WI38 (cell line): ENCODE results near the gene KCNK5.

ENCODE experiments used
- H3K4me3 ChIP-seq: 2 replicates; pipeline ENCODE4 v1.5.1; 2011; ENCODE audit warnings: low read depth, mild to moderate bottlenecking, control low read depth, low read length
- TF ChIP-seq, protein P1 (sequence below): IDR thresholded peaks from 2 replicates; pipeline ENCODE4 v1.5.1; 2012; ENCODE audit warnings: low read depth, mild to moderate bottlenecking, control low read depth, low read length

KCNK5 gene

GRCh38 chr6:39268721-39269120, 39.4 kb upstream of the KCNK5 start:
- TF ChIP-seq, protein P1, sequence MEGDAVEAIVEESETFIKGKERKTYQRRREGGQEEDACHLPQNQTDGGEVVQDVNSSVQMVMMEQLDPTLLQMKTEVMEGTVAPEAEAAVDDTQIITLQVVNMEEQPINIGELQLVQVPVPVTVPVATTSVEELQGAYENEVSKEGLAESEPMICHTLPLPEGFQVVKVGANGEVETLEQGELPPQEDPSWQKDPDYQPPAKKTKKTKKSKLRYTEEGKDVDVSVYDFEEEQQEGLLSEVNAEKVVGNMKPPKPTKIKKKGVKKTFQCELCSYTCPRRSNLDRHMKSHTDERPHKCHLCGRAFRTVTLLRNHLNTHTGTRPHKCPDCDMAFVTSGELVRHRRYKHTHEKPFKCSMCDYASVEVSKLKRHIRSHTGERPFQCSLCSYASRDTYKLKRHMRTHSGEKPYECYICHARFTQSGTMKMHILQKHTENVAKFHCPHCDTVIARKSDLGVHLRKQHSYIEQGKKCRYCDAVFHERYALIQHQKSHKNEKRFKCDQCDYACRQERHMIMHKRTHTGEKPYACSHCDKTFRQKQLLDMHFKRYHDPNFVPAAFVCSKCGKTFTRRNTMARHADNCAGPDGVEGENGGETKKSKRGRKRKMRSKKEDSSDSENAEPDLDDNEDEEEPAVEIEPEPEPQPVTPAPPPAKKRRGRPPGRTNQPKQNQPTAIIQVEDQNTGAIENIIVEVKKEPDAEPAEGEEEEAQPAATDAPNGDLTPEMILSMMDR: no peak
- H3K4me3 ChIP-seq: no peak overlapping the region

DNA sequence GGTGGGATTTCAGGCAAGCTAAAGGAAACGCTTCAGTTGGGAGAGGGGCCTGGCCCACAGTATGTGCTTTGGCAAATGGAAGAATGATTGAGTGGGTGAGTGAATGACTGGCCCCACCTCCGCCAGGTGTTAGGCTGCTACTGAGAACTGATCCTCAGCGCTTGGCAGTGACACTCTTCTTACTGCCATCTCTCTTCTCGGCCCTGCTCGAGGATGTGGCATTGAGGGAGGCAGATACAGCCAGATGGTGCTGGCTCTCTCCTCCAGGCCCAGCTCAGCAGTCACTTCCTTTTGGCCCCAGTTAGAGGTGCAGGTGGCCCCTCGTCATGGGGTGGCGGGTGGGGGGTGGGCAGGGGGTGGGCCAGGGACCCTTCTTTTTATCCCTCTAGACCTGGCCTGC, 38.9 kb upstream of the KCNK5 start:
- TF ChIP-seq, protein P1: no peak

DNA sequence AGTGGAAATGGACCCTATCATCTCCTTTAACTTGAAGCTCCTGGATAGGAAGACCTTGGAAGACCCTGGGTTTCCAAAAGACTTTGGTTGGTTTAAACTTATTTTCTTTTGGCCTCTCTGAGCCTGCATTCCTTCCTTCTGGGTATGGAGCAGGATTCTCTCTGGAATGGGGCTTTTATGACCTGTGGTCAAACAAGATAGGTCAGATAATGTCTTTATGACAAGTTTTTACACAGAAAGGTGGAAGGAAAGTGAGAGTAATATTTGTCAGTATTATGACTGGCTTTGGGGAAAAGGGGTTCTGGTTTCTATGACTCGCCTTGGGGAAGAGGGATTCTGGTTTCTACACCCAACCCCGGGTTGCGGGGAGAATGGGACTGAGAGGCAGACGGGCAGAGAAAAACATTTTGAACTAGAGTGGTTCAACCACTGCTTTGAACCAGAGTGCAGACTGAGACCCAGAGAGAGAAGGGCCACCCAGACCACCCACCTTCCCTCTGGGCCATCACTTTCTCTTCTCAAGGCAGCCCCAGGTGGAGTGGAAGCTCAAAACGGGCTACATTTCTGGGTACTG, 37.6 kb upstream of the KCNK5 start:
- no peak overlapping the region for H3K4me3 ChIP-seq
- TF ChIP-seq, protein P1: no peak

More for the DNA sequence above, 38.9 kb upstream of the KCNK5 start:
- H3K4me3 ChIP-seq: no peak overlapping the region

GRCh38 chr6:39266375-39266774, 37.1 kb upstream of the KCNK5 start:
- TF ChIP-seq, protein P1: no peak
- H3K4me3 ChIP-seq: no peak overlapping the region

DNA sequence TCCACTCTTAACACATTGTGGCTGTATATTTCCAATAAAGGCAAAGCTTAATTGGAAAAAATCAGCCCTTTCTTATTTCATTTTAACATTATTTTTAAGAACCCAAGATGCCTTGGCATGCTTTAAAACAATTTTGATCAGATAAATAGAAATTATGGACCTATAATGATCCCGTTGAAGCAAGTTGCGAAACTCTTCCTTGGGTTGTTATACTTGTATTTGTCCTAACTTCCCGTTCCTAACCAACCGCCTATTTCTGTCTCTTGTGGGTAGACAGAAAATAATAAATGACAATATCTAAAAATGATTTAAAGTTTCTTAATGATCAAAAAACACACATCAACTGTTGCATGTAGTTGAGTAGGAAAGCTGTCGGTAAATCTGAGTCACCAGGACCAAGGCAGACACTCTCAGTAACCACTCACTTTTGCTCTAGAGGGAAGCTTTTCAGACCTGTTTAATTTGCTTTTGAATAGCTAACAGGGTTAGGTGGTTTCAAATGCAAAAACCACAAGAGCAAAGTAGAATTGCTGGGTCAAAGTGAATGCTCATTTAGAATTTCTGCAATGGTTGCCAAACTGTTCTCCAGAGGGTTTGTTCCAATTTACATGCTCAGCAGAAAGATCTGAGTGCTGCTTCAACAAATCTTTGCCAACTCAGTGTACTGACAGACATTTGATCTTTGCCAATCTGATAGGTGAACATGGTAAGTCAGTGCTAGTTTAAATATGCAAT, 34.2 kb upstream of the KCNK5 start:
- TF ChIP-seq, protein P1: no peak
- no peak overlapping the region for H3K4me3 ChIP-seq

DNA sequence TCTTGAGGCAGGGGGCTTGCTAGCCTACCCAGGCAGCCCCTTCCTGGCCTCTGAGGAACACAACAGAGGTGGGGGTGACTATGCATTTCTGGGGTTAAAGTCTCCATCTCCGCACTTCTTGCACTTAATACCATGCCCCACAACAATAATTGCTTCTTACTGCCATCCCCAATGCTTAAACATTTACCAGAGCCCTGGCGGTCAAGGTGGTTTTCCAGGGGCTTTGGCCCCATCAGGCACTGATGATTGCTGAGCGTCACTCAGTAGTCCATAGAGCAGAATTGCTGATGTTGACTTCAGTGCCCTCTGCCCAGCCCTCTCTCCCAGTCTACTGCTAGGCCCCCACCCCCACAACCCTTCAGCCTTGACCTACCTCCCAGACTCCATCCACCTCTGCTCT, 32.5 kb upstream of the KCNK5 start:
- TF ChIP-seq, protein P1: no peak
- H3K4me3 ChIP-seq: no peak overlapping the region

DNA sequence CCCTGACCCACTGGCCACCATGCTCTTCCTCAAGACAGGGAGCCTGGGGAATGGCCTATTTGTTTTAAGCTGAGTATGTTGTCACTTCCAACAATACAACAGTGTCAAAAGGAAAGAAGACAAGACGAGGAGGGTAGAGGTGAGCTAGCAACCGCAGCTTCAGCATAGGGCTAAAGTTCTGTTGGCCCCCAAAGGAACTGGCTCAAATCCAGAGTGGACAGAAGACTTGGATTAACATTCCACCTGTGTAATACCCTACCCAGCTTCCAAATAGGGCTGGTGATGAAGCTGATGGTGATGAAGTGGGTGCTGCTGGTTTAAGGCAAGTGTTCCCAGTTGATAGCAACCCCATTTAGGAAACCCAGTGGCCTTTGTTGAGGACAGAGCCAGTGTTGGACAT, 31.7 kb upstream of the KCNK5 start:
- TF ChIP-seq, protein P1: no peak
- H3K4me3 ChIP-seq: no peak overlapping the region
